HCT116 (cell line): ENCODE results near the gene RIPOR3. TPM values are rescaled to one million over a fixed set of nuclear protein-coding genes. Genes with fewer than 3 reads are reported as not detected.

Experiments used
- ATAC-seq: fragments of 200-7000 bp; cut with Tn5 transposase; 2 replicates; pipeline ENCODE4 v1.9.1; 2020; ENCODE audit warnings: mild to moderate bottlenecking, moderate library complexity
- BruUV-seq: library from RNA; stranded (reverse); fragments of 400-500 nt; replicated peaks from 2 replicates; lab custom pipeline; 2021; lab: Mats Ljungman, UMichigan
- CTCF ChIA-PET: fragments of 300-600 bp; sonication (Branson Sonifier 250); formaldehyde crosslinking; loops from one replicate; lab custom pipeline; 2021; ENCODE audit warnings: antibody characterized with exemption; lab: Charles Lee
- POLR2A ChIA-PET: fragments of 300-600, 350-600 bp; sonication (Branson Sonifier 250); formaldehyde crosslinking; loops from one replicate; lab custom pipeline; 2021; ENCODE audit warnings: antibody characterized with exemption; lab: Charles Lee
- RAD21 ChIA-PET, 2 experiments: fragments of 300-600 bp; sonication (Branson Sonifier 250); formaldehyde crosslinking; loops; one replicate each; lab custom pipeline; 2023; ENCODE audit warnings: low total read pairs in 2 of 2; ENCODE audit not compliant: uncharacterized antibody in 2 of 2, unreplicated experiment in 2 of 2, low non-redundant PET in 1 of 2; lab: Charles Lee
- DNase-seq: peaks from one replicate; pipeline ENCODE4 v3.0.0-alpha.2; 2010; ENCODE audit warnings: low read depth, low spot score
- H2AFZ ChIP-seq: fragments of 200-600 bp; shearing (Covaris generic), sonication (generic); 2 replicates; pipeline ENCODE4 v1.6.1; 2017; ENCODE audit warnings: low read depth, mixed run types, mixed read lengths, antibody characterized with exemption, low read length; ENCODE audit not compliant: poor library complexity, severe bottlenecking
- H3K27ac ChIP-seq: 2 replicates; pipeline ENCODE4 v1.5.1; 2012; ENCODE audit warnings: low read depth, low read length
- H3K27me3 ChIP-seq: fragments of 200-600 bp; sonication (generic); 2 replicates; pipeline ENCODE4 v1.6.1; 2016; ENCODE audit warnings: mixed run types, low read length, mixed read lengths; ENCODE audit not compliant: insufficient read depth
- H3K36me3 ChIP-seq, 2 experiments: fragments of 200-500 bp in 1 of 2; fragments of 200-600 bp in 1 of 2; sonication (Bioruptor generic) in 1 of 2; sonication (generic) in 1 of 2; 2 replicates each; pipeline versions ENCODE4 v1.5.1 to v1.6.1; 2014 to 2016; ENCODE audit warnings: low read length in 2 of 2, inconsistent platforms in 1 of 2, mixed read lengths in 1 of 2, mixed run types in 1 of 2; ENCODE audit not compliant: insufficient read depth in 2 of 2, control insufficient read depth in 1 of 2
- H3K4me1 ChIP-seq, 2 experiments: fragments of 200-600 bp in 1 of 2; sonication (generic) in 1 of 2; 2 replicates each; pipeline versions ENCODE4 v1.5.1 to v1.6.1; 2012 to 2017; ENCODE audit warnings: low read length in 2 of 2, inconsistent platforms in 1 of 2, mild to moderate bottlenecking in 1 of 2, mixed read lengths in 1 of 2, mixed run types in 1 of 2, moderate library complexity in 1 of 2; ENCODE audit not compliant: insufficient read depth in 2 of 2, control insufficient read depth in 1 of 2
- H3K4me2 ChIP-seq: fragments of 200-600 bp; sonication (generic); 2 replicates; pipeline ENCODE4 v1.6.1; 2017; ENCODE audit warnings: mixed run types, low read length, mixed read lengths
- H3K4me3 ChIP-seq, 2 experiments: fragments of 200-600 bp in 1 of 2; sonication (generic) in 1 of 2; replicated peaks in 1 of 2; 2 replicates each; pipeline ENCODE4 v1.5.1; 2011 to 2016; ENCODE audit warnings: low read length in 2 of 2, control low read depth in 1 of 2, low read depth in 1 of 2, mild to moderate bottlenecking in 1 of 2, mixed read lengths in 1 of 2, mixed run types in 1 of 2
- H3K79me2 ChIP-seq: fragments of 200-600 bp; sonication (generic); 2 replicates; pipeline ENCODE4 v1.6.1; 2017; ENCODE audit warnings: mild to moderate bottlenecking, mixed run types, low read length, moderate library complexity, mixed read lengths; ENCODE audit not compliant: insufficient read depth
- H3K9ac ChIP-seq: fragments of 200-600 bp; sonication (generic); 2 replicates; pipeline ENCODE4 v1.6.1; 2016; ENCODE audit warnings: low read length, mixed read lengths
- H3K9me2 ChIP-seq: fragments of 200-600 bp; sonication (generic), shearing (Covaris generic); 2 replicates; pipeline ENCODE4 v1.6.1; 2017; ENCODE audit warnings: mixed run types, mild to moderate bottlenecking, moderate library complexity; ENCODE audit not compliant: insufficient read depth
- H3K9me3 ChIP-seq, 2 experiments: fragments of 200-500 bp in 1 of 2; fragments of 200-600 bp in 1 of 2; sonication (Bioruptor generic) in 1 of 2; sonication (generic) in 1 of 2; 2 replicates each; pipeline ENCODE4 v1.6.1; 2014 to 2017; ENCODE audit warnings: low read length in 2 of 2, mixed read lengths in 2 of 2, inconsistent platforms in 1 of 2, low read depth in 1 of 2, mild to moderate bottlenecking in 1 of 2, mixed run types in 1 of 2, moderate library complexity in 1 of 2; ENCODE audit not compliant: control insufficient read depth in 1 of 2, insufficient read depth in 1 of 2
- H4K20me1 ChIP-seq: fragments of 200-600 bp; sonication (generic), shearing (Covaris generic); 2 replicates; pipeline ENCODE4 v1.6.1; 2017; ENCODE audit warnings: mixed run types, mild to moderate bottlenecking, moderate library complexity; ENCODE audit not compliant: insufficient read depth
- EGR1 ChIP-seq: IDR thresholded peaks from 2 replicates; pipeline ENCODE4 v1.6.1; 2012; ENCODE audit warnings: low read depth
- ELF1 ChIP-seq: IDR thresholded peaks from 2 replicates; pipeline ENCODE4 v1.6.1; 2012; ENCODE audit warnings: low read depth, borderline replicate concordance
- JUND ChIP-seq: IDR thresholded peaks from 2 replicates; pipeline ENCODE4 v1.6.1; 2012
- POLR2A ChIP-seq: IDR thresholded peaks from 2 replicates; pipeline ENCODE4 v1.7.0; 2011; ENCODE audit warnings: borderline replicate concordance; ENCODE audit not compliant: insufficient read depth, insufficient read length; ENCODE audit errors: extremely low read depth
- POLR2AphosphoS5 ChIP-seq: IDR thresholded peaks from 2 replicates; pipeline ENCODE4 v1.6.1; 2011; ENCODE audit warnings: mild to moderate bottlenecking, low read depth, low read length, moderate library complexity
- SIN3A ChIP-seq: IDR thresholded peaks from 2 replicates; pipeline ENCODE4 v1.6.1; 2012; ENCODE audit warnings: low read depth
- SP1 ChIP-seq: IDR thresholded peaks from 2 replicates; pipeline ENCODE4 v1.6.1; 2012; ENCODE audit warnings: low read depth
- SRF ChIP-seq: IDR thresholded peaks from 2 replicates; pipeline ENCODE4 v1.6.1; 2012; ENCODE audit warnings: low read depth
- TCF7L2 ChIP-seq: IDR thresholded peaks from 2 replicates; pipeline ENCODE4 v1.7.0; 2011; ENCODE audit warnings: borderline replicate concordance, inconsistent platforms; ENCODE audit not compliant: insufficient read depth, insufficient read length; ENCODE audit errors: extremely low read depth
- ZBTB33 ChIP-seq: IDR thresholded peaks from 2 replicates; pipeline ENCODE4 v1.6.1; 2011; ENCODE audit warnings: mild to moderate bottlenecking, low read length, moderate library complexity; ENCODE audit not compliant: insufficient replicate concordance; ENCODE audit errors: extremely low read depth
- ZNF274 ChIP-seq: fragments of 200-500 bp; sonication (Bioruptor generic); IDR thresholded peaks from 2 replicates; pipeline ENCODE4 v1.6.1; 2014; ENCODE audit warnings: mild to moderate bottlenecking, low read depth, low read length, inconsistent platforms
- intact Hi-C: fragments of 100-400 bp; cut with micrococcal nuclease; formaldehyde crosslinking; loops from 2 replicates; pipeline ENCODE4 v1.10.0; 2022
- total RNA-seq: library from RNA; stranded (reverse); gene quantifications from one replicate; pipeline ENCODE4 v1.2.1, GENCODE V29; 2021; ENCODE audit not compliant: unreplicated experiment
- TF ChIP-seq, protein P1 (sequence below): IDR thresholded peaks from 2 replicates; pipeline ENCODE4 v1.6.1; 2012; ENCODE audit warnings: low read depth

RIPOR3 gene
- total RNA-seq, 1 experiment from 2014 or later = 0.22 TPM

DNA sequence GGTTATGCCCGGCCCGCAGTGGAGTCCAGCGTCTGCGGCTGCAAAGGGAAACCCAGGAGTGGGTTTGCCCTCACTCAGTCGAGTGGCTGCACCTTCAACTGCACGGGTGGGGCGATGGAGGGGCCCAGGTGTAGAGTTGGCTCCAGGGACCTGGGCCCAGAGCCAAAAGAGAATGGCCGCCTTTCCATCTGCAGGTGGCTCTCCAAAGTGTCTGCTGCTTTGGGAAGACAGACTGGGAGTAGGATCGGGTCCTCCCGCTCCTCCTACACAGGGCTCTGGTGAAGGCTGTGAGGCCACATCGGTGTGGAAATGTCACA, 101.0 kb downstream of the RIPOR3 start:
- Histone ChIP-seq H2AFZ (no peak overlapping the region), H3K9me2 (no peaks in the 10 kb centered on the region), H4K20me1 (no peaks in the 10 kb centered on the region), H3K79me2 (no peaks in the 10 kb centered on the region), H3K9ac (no peak overlapping the region), H3K27me3 (no peaks in the 10 kb centered on the region), H3K4me1 (no peaks in the 10 kb centered on the region), H3K4me2 (no peak overlapping the region), H3K9me3 (no peaks in the 10 kb centered on the region), H3K27ac (no peak overlapping the region), H3K36me3 (peaks cover 0 to 2% of the 10 kb centered on the region in 2 experiments; a peak in 1 of 4 replicates), H3K4me3 (no peak overlapping the region)
- intact Hi-C loops = no loop called here
- no peak for DNase-seq
- ChIA-PET CTCF (no interaction called here), POLR2A (no interaction called here), RAD21 (no interaction called here)
- ATAC-seq = no peak
- BruUV-seq = no TSS peak
- TF ChIP-seq POLR2AphosphoS5 (no peak), ZBTB33 (no peak), SIN3A (no peak), SP1 (no peak), ZNF274 (no peak), SRF (no peak), EGR1 (no peak), ELF1 (no peak), POLR2A (no peak), JUND (no peak), TCF7L2 (no peak)
- TF ChIP-seq, protein P1, sequence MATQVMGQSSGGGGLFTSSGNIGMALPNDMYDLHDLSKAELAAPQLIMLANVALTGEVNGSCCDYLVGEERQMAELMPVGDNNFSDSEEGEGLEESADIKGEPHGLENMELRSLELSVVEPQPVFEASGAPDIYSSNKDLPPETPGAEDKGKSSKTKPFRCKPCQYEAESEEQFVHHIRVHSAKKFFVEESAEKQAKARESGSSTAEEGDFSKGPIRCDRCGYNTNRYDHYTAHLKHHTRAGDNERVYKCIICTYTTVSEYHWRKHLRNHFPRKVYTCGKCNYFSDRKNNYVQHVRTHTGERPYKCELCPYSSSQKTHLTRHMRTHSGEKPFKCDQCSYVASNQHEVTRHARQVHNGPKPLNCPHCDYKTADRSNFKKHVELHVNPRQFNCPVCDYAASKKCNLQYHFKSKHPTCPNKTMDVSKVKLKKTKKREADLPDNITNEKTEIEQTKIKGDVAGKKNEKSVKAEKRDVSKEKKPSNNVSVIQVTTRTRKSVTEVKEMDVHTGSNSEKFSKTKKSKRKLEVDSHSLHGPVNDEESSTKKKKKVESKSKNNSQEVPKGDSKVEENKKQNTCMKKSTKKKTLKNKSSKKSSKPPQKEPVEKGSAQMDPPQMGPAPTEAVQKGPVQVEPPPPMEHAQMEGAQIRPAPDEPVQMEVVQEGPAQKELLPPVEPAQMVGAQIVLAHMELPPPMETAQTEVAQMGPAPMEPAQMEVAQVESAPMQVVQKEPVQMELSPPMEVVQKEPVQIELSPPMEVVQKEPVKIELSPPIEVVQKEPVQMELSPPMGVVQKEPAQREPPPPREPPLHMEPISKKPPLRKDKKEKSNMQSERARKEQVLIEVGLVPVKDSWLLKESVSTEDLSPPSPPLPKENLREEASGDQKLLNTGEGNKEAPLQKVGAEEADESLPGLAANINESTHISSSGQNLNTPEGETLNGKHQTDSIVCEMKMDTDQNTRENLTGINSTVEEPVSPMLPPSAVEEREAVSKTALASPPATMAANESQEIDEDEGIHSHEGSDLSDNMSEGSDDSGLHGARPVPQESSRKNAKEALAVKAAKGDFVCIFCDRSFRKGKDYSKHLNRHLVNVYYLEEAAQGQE = no peak
